Ishikawa (cell line): ENCODE data around the gene MALRD1.

Experiments used
- CEBPB ChIP-seq: IDR thresholded peaks from 2 replicates; pipeline ENCODE4 v1.6.1; 2012
- EP300 ChIP-seq: IDR thresholded peaks from 2 replicates; pipeline ENCODE4 v1.6.1; 2012; ENCODE audit warnings: borderline replicate concordance
- REST ChIP-seq: IDR thresholded peaks from 2 replicates; pipeline ENCODE4 v1.6.1; 2012; ENCODE audit warnings: low read depth, mild to moderate bottlenecking
- TAF1 ChIP-seq: IDR thresholded peaks from 2 replicates; pipeline ENCODE4 v1.6.1; 2012; ENCODE audit warnings: low read depth, mild to moderate bottlenecking
- YY1 ChIP-seq: IDR thresholded peaks from 2 replicates; pipeline ENCODE4 v1.6.1; 2012; ENCODE audit warnings: low read depth

- TF ChIP-seq YY1 (no peak), EP300 (no peak), REST (no peak), TAF1 (no peak), CEBPB (no peak)
Measured at GRCh38 chr10:19049567-19049966, 966 bp downstream of the MALRD1 start.
